GM21529 (cell line): ENCODE data around the gene MIEN1.
"Not testable (repeated sequence)": the region's sequence is repeated elsewhere in the genome, so short reads cannot be mapped to it uniquely, and the experiment has no call there.

ENCODE experiments used
- ATAC-seq: cut with Tn5 transposase; IDR thresholded peaks from one replicate; pipeline ENCODE4 v1.9.1; 2021; ENCODE audit not compliant: unreplicated experiment

MIEN1 gene

GRCh38 chr17:39701012-39701783, 29.1 kb downstream of the MIEN1 start:
- no peak for ATAC-seq

- no peak for ATAC-seq
Observed at GRCh38 chr17:39700148-39700987, 30.0 kb downstream of the MIEN1 start.

DNA sequence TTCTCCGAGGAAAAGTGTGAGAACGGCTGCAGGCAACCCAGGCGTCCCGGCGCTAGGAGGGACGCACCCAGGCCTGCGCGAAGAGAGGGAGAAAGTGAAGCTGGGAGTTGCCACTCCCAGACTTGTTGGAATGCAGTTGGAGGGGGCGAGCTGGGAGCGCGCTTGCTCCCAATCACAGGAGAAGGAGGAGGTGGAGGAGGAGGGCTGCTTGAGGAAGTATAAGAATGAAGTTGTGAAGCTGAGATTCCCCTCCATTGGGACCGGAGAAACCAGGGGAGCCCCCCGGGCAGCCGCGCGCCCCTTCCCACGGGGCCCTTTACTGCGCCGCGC, 30.5 kb downstream of the MIEN1 start, which contains the start of gene ERBB2:
Gene ERBB2, plus strand, starts transcription at position 247 of the 330 bp plus-strand sequence. CDS start 175 bp downstream, outside the sequence.
- no peak for ATAC-seq

DNA sequence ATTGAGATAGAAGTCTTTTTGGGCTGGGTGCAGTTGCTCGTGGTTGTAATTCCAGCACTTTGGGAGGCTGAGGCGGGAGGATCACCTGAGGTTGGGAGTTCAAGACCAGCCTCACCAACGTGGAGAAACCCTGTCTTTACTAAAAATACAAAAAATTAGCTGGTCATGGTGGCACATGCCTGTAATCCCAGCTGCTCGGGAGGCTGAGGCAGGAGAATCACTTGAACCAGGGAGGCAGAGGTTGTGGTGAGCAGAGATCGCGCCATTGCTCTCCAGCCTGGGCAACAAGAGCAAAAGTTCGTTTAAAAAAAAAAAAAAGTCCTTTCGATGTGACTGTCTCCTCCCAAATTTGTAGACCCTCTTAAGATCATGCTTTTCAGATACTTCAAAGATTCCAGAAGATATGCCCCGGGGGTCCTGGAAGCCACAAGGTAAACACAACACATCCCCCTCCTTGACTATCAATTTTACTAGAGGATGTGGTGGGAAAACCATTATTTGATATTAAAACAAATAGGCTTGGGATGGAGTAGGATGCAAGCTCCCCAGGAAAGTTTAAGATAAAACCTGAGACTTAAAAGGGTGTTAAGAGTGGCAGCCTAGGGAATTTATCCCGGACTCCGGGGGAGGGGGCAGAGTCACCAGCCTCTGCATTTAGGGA, 31.0 kb downstream of the MIEN1 start:
- ATAC-seq: not testable (repeated sequence)

DNA sequence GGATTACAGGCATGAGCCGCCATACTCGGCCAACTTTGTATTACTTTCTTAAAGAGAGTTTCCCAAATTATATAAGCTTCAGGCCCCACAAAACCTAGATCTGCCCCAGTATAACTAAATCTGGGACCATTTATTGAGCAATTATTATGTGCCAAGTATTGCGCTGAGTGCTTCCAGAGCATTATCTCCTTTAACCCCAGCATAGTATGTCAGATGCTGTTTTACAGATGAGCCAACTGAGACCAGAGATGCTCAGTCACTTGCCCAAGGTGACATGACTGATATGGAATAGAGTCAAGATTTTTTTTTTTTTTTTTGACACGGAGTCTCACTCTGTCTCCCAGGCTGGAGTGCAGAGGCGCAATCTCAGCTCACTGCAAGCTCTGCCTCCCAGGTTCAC, 32.4 kb downstream of the MIEN1 start:
- ATAC-seq: no peak

- ATAC-seq: no peak
Observed at GRCh38 chr17:39696731-39697130, 33.6 kb downstream of the MIEN1 start.

DNA sequence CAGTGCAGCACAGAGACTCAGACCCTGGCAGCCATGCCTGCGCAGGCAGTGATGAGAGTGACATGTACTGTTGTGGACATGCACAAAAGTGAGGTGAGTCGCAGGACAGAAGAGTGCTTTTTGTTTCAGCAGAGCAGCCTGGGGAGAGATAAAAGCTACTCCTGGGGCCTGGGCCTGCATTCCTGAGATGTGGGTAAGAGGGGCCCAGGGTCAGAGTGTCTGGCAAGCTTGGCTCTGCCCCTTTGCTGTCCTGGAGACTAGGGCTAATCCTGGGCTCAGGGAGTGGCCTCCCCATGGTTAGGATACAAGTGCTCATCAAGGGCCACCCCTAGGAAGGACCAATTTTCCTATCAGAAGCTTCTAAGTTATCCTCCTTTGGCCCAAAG, 35.2 kb downstream of the MIEN1 start:
- ATAC-seq: no peak

DNA sequence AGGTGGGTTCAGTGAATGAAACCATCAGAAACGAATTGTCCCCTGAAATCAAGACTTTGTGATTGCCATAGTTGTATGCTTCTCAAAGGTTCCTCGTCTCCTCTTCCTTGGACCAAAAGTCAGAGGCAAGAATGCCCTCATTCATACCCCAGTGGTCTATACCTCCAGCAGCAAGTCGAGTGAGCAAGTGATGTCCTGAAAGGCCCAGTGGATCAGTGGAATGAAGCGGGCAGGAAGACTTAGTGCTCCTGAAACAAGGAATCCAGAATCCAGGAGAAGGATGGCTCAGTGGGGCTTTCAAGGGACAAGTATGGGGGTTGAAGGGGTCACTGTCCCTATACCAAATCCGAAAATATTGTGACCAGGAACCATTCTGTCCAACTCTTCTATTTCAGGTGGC, 35.7 kb downstream of the MIEN1 start:
- ATAC-seq: no peak

DNA sequence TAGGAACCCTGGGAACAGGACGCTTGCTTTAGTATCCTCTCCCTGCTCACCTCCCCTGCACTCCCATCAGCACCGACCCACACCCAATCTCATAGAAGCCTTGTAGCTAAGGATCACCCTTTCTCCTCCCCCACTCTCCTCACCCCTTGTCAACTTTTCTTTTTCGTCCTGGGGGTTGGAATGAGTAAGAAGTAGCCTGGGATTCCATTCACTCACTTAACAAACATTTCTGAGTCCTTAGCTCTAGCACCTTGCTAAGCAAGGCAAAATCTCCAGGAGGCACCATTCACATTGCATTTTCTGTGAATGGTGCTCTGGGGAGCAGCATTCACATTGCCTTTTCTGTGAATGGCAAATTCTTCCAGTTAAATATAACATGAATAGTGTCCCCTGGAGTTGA, 41.4 kb downstream of the MIEN1 start:
- ATAC-seq: no peak

DNA sequence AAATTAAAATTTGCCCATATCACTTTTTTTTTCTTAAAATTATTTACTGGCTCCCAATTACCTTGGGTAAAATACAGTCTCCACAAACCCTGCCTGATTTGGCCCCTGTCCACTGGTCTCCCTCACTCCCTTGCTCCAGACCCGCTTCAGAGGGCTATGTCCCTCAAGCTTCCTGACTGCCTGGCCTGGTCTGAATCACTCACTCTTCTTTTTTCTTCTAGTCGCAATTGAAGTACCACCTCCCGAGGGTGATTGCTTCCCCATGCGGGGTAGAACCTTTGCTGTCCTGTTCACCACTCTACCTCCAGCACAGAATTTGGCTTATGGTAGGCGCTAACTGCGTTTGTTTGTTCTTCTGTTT, 41.9 kb downstream of the MIEN1 start:
- ATAC-seq: no peak

DNA sequence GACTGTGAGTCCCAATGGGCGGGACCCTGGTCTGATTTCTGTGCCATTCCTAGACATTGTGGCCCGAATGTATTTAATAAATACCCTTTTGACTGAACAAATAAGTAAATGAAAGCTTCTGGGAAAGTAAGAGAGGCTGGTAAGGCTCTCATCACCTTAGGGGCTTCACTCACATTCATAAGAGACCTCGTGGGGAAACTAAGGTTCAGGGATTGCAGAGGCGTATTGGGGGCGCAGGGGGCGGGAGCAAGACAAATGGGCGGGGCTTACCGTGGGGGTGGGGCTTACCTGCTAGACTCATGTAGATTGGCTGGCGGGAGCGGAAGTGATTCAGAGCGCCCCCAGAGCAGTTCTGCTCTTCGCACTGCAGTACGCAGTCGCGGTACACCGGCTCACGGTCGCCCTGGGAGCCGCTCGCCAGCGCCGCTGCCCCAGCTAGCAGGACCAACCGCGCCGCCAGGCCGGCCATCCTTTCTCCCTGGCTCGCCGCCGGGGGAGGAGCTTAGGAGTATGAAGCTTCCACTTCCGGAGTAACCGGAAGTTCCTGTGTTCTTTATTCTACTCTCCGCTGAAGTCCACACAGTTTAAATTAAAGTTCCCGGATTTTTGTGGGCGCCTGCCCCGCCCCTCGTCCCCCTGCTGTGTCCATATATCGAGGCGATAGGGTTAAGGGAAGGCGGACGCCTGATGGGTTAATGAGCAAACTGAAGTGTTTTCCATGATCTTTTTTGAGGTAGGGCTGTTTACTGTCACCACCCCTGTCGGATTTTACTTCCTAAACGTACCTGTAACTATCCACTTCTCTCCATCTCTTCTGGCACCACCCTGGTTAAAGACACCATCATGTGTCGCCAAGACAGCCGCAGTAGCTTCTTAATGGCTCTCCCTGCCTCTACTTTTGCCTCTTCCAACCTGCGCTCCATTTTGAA, 42.5 kb downstream of the MIEN1 start, which contains the start of gene PGAP3:
Gene PGAP3, minus strand, starts transcription at position 512 of the 929 bp plus-strand sequence. Its CDS starts 43 bp downstream, at position 469.
- peak; percentile 92 for ATAC-seq

DNA sequence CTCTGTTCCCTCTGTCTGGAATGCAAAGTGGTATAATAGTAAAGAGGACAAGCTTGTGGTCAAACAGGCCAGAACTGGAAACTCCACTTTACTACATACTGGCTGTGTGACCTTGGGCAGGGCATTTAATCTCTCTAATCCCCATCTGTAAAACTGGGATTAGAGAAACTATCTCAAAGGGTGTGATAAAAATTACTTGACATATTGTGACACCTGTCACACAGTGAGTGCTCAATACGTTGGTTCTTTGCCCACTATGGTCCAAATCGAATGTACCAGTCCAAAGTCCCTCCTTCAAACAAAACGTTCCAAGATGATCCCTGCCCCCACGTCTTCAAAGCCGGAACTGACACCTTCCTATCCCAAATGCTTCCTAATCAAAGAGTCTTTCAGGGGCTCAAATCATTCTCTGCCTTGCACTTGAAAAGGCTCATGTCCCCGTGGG, 43.2 kb downstream of the MIEN1 start:
- no peak for ATAC-seq

GRCh38 chr17:39684369-39685192, 45.8 kb downstream of the MIEN1 start:
- ATAC-seq: no peak

- ATAC-seq: no peak
Observed at GRCh38 chr17:39683295-39683939, 46.9 kb downstream of the MIEN1 start.

GRCh38 chr17:39679521-39680192, 50.7 kb downstream of the MIEN1 start:
- ATAC-seq: no peak
